Adrenal gland (tissue), 12 donors: ENCODE data around the gene FAIM2. TPM values are rescaled to one million over a fixed set of nuclear protein-coding genes. Genes with fewer than 3 reads are reported as not detected.

Experiments
- DNase-seq, 7 donors: peaks; one replicate each; pipeline ENCODE4 v3.0.0-alpha.2; 2019 to 2020
- H3K27ac ChIP-seq, 5 donors: fragments of 200-600 bp; sonication (generic) in 4 of 5; 1 replicate in 3 of 5; 2 replicates in 2 of 5; pipeline versions ENCODE4 v1.5.1 to v1.8.0; 2016 to 2020; ENCODE audit warnings: mild to moderate bottlenecking in 1 of 5
- H3K27me3 ChIP-seq: fragments of 200-600 bp; 2 replicates; pipeline ENCODE4 v1.8.0; 2021
- H3K36me3 ChIP-seq, 2 donors: fragments of 200-600 bp; replicated peaks in 1 of 2; 1 replicate in 1 of 2; 2 replicates in 1 of 2; pipeline versions ENCODE4 v1.5.1 to v1.8.0; 2018 to 2022
- H3K4me1 ChIP-seq, 2 donors: fragments of 200-600 bp; replicated peaks in 1 of 2; 1 replicate in 1 of 2; 2 replicates in 1 of 2; pipeline versions ENCODE4 v1.5.1 to v1.8.0; 2018 to 2021
- H3K4me3 ChIP-seq, 4 donors: fragments of 200-600 bp; sonication (generic) in 3 of 4; one replicate each; pipeline ENCODE4 v1.5.1; 2016 to 2018
- H3K9me3 ChIP-seq, 3 donors: fragments of 200-600 bp; sonication (generic) in 1 of 3; replicated peaks in 1 of 3; 1 replicate in 2 of 3; 2 replicates in 1 of 3; pipeline versions ENCODE4 v1.5.1 to v1.8.0; 2016 to 2021
- CTCF ChIP-seq, 6 experiments: fragments of 450-650 bp in 4 of 6; fragments of 200-600 bp in 2 of 6; sonication (generic) in 1 of 6; IDR thresholded peaks; 1 replicate in 5 of 6; 2 replicates in 1 of 6; pipeline versions ENCODE4 v1.5.1 to v1.8.0; 2016 to 2021; ENCODE audit warnings: antibody characterized with exemption in 6 of 6, mild to moderate bottlenecking in 2 of 6, moderate library complexity in 1 of 6
- POLR2A ChIP-seq, 2 donors: fragments of 450-650 bp; IDR thresholded peaks; one replicate each; pipeline ENCODE4 v1.6.1; 2017; ENCODE audit warnings: antibody characterized with exemption in 2 of 2, mild to moderate bottlenecking in 2 of 2, moderate library complexity in 1 of 2
- WGBS, 4 donors: extraction: QIAGEN DNeasy Blood & Tissue Kit in 2 of 4; methylation state at CpG; one replicate each; pipeline versions ENCODE4 v1.1.5 to v1.1.7; 2013 to 2017; 5-methylcytosine and 5-hydroxymethylcytosine counted together
- intact Hi-C, 2 donors: fragments of 100-400 bp; cut with DNase I; formaldehyde crosslinking; loops; one replicate each; pipeline versions ENCODE4 v1.14.1 to v1.15.0; 2022 to 2023
- polyA plus RNA-seq, 3 donors: library from polyadenylated mRNA; stranded (reverse); fragments of 200-250 nt in 2 of 3; fragments of 350-450 nt in 1 of 3; fragmentation: Illumina TruSeq in 1 of 3; extraction: RNeasy Lipid Tissue Mini Kit (QIAGEN cat#74804) in 1 of 3; gene quantifications; one replicate each; pipeline ENCODE4 v1.2.3, GENCODE V29; 2013 to 2014
- total RNA-seq, 9 donors: library from RNA; depleted of rRNA in 4 of 9; stranded (reverse); fragments of >200 nt in 4 of 9; fragments of 120-200 nt in 1 of 9; fragmentation: NEBNext Ultra II Directional in 1 of 9; extraction: Animal tissue kit (Norgen Biotek cat#: 25700) in 1 of 9; gene quantifications; one replicate each; pipeline versions ENCODE4 v1.1.0 to v1.2.4, GENCODE V29; 2013 to 2023
- donor health status: healthy with polysubstance abuse.
- donor health status: Bipolar disorder and iron deficiency.
- donor health status: DM: yes; HTN: yes; CAD: no.
- donor health status: DM: no; HTN: no; CAD: no.
- donor health status: DM: no; HTN: no; CAD: no.
- donor health status: DM: yes; HTN: yes; CAD: no.

The FAIM2 gene
- total and polyA plus RNA-seq, 12 donors = 0.35 to 50.8 (median 8.7) TPM

- TF ChIP-seq CTCF (IDR thresholded peaks at IDR 0.05) (no peak), POLR2A (IDR thresholded peaks at IDR 0.05) (no peak)
- 72 to 82% (median 78%) methylated on average over 5 of the region's 5 CpGs for WGBS, 4 donors
- Histone ChIP-seq H3K9me3 (no peaks in the 10 kb centered on the region), H3K27me3 (no peaks in the 10 kb centered on the region), H3K4me3 (no peak overlapping the region), H3K36me3 (no peaks in the 10 kb centered on the region), H3K27ac (no peak overlapping the region), H3K4me1 (peaks cover 4 to 6% of the 10 kb centered on the region in 2 donors)
- no peak for DNase-seq
- intact Hi-C loops = loop anchor here in 1 of 2 donors (5.0 kb wide), 1 partner anchor 56 kb away; no protein-coding TSS in a partner anchor
Measured at GRCh38 chr12:49832836-49833421, 70.8 kb downstream of the FAIM2 start.

- no peak for TF ChIP-seq CTCF (IDR thresholded peaks at IDR 0.05)
- no peak for TF ChIP-seq POLR2A (IDR thresholded peaks at IDR 0.05)
- no peaks in the 10 kb centered on the region for H3K27me3 ChIP-seq
- H3K4me3 ChIP-seq = no peak overlapping the region
- 83 to 94% (median 88%) methylated on average over 2 of the region's 2 CpGs for WGBS, 4 donors
- peaks cover 9 to 11% of the 10 kb centered on the region in 2 donors for H3K4me1 ChIP-seq
- DNase-seq = no peak
- no peak overlapping the region for H3K27ac ChIP-seq
- H3K36me3 ChIP-seq = no peaks in the 10 kb centered on the region
- H3K9me3 ChIP-seq = no peaks in the 10 kb centered on the region
- intact Hi-C loops = loop anchor here in 1 of 2 donors (5.0 kb wide), 1 partner anchor 54 kb away; no protein-coding TSS in a partner anchor
Measured at GRCh38 chr12:49831717-49832116, 72.0 kb downstream of the FAIM2 start.

- Histone ChIP-seq H3K9me3 (no peaks in the 10 kb centered on the region), H3K4me1 (peaks cover 42 to 44% of the 10 kb centered on the region in 2 donors), H3K36me3 (no peaks in the 10 kb centered on the region), H3K4me3 (peak within 1 kb of the TSS; percentile 10 to 87 (median 69)), H3K27ac (peak within 1 kb of the TSS; percentile 75 to 98 (median 90)), H3K27me3 (no peaks in the 10 kb centered on the region)
- TF ChIP-seq CTCF (IDR thresholded peaks at IDR 0.05) (no peak), POLR2A (IDR thresholded peaks at IDR 0.05) (peak; percentile 41 to 84)
- intact Hi-C loops = no loop called here
- 0 to 2% (median 0%) methylated on average over 17 to 61 of the region's 61 CpGs for WGBS, 4 donors
- peak; percentile 95 to 99 (median 98) for DNase-seq
Measured at GRCh38 chr12:49828133-49829091, 75.3 kb downstream of the FAIM2 start, which contains the start of gene NCKAP5L. Gene NCKAP5L (minus strand): TSS chr12:49828413. CDS start chr12:49804044, 24,369 bp downstream.
